Thyroid gland (tissue), 4 donors: ENCODE measurements around the gene RAMP3. TPM values are rescaled to one million over a fixed set of nuclear protein-coding genes. Genes with fewer than 3 reads are reported as not detected.

Experiments used
- DNase-seq, 2 donors: peaks; one replicate each; pipeline ENCODE4 v3.0.0-alpha.2; 2019
- H3K27ac ChIP-seq, 3 donors: fragments of 200-600 bp; sonication (generic); 1 replicate in 2 of 3; 2 replicates in 1 of 3; pipeline ENCODE4 v1.5.1; 2016 to 2019; ENCODE audit warnings: mild to moderate bottlenecking in 1 of 3, moderate library complexity in 1 of 3
- H3K27me3 ChIP-seq: fragments of 200-600 bp; sonication (generic); one replicate; pipeline ENCODE4 v1.5.1; 2019
- H3K36me3 ChIP-seq, 2 donors: fragments of 200-600 bp; sonication (generic); one replicate each; pipeline ENCODE4 v1.5.1; 2016 to 2019
- H3K4me1 ChIP-seq, 2 donors: fragments of 200-600 bp; sonication (generic); one replicate each; pipeline ENCODE4 v1.5.1; 2017 to 2019
- H3K4me3 ChIP-seq, 3 donors: fragments of 200-600 bp; sonication (generic); replicated peaks in 1 of 3; 1 replicate in 2 of 3; 2 replicates in 1 of 3; pipeline ENCODE4 v1.5.1; 2016; ENCODE audit warnings: mild to moderate bottlenecking in 1 of 3
- H3K9me3 ChIP-seq: fragments of 200-600 bp; sonication (generic); one replicate; pipeline ENCODE4 v1.5.1; 2017
- CTCF ChIP-seq, 6 experiments: fragments of 200-600 bp in 3 of 6; fragments of 450-650 bp in 3 of 6; sonication (generic) in 3 of 6; IDR thresholded peaks; one replicate each; pipeline ENCODE4 v1.5.1; 2016 to 2019; ENCODE audit warnings: antibody characterized with exemption in 6 of 6, mild to moderate bottlenecking in 2 of 6, inconsistent platforms in 1 of 6, moderate library complexity in 1 of 6
- POLR2A ChIP-seq, 2 donors: fragments of 450-650 bp; IDR thresholded peaks; one replicate each; pipeline ENCODE4 v1.6.1; 2017; ENCODE audit warnings: antibody characterized with exemption in 2 of 2, mild to moderate bottlenecking in 2 of 2, moderate library complexity in 1 of 2
- WGBS, 2 donors: methylation state at CpG; one replicate each; pipeline ENCODE4 v1.1.5; 2017; 5-methylcytosine and 5-hydroxymethylcytosine counted together
- intact Hi-C: fragments of 100-400 bp; cut with DNase I; formaldehyde crosslinking; loops from one replicate; pipeline ENCODE4 v1.15.1; 2023
- total RNA-seq, 4 donors: library from RNA; depleted of rRNA; stranded (reverse); fragments of >200 nt; gene quantifications; one replicate each; pipeline ENCODE4 v1.2.3, GENCODE V29; 2016

RAMP3 gene
- total RNA-seq, 4 donors from 2014 or later, result 40.1 to 145 (median 73.1) TPM

GRCh38 chr7:45173596-45174327 is 16.2 kb downstream of the RAMP3 start:
- no peaks in the 10 kb centered on the region for H3K9me3 ChIP-seq
- TF ChIP-seq POLR2A (IDR thresholded peaks at IDR 0.05) (no peak), CTCF (IDR thresholded peaks at IDR 0.05) (no peak)
- intact Hi-C loops, result no loop called here
- H3K27me3 ChIP-seq, result no peaks in the 10 kb centered on the region
- 63 to 88% methylated on average over 5 to 6 of the region's 6 CpGs for WGBS, 2 donors
- H3K27ac ChIP-seq, result no peak overlapping the region
- no peaks in the 10 kb centered on the region for H3K4me1 ChIP-seq
- H3K4me3 ChIP-seq, result no peak overlapping the region
- H3K36me3 ChIP-seq, result no peaks in the 10 kb centered on the region
- no peak for DNase-seq

- intact Hi-C loops, result no loop called here
- Histone ChIP-seq H3K9me3 (no peaks in the 10 kb centered on the region), H3K36me3 (no peaks in the 10 kb centered on the region), H3K4me3 (no peak overlapping the region), H3K4me1 (no peaks in the 10 kb centered on the region), H3K27me3 (no peaks in the 10 kb centered on the region), H3K27ac (no peak overlapping the region)
- WGBS, 2 donors, result 86 to 91% methylated on average over 4 of the region's 4 CpGs
- DNase-seq, result no peak
- TF ChIP-seq CTCF (IDR thresholded peaks at IDR 0.05) (no peak), POLR2A (IDR thresholded peaks at IDR 0.05) (no peak)
These were observed 16.7 kb downstream of the RAMP3 start for GRCh38 chr7:45174328-45174610.

- Histone ChIP-seq H3K9me3 (no peaks in the 10 kb centered on the region), H3K27me3 (no peaks in the 10 kb centered on the region), H3K27ac (no peak overlapping the region), H3K4me3 (no peak overlapping the region), H3K36me3 (no peaks in the 10 kb centered on the region), H3K4me1 (no peaks in the 10 kb centered on the region)
- intact Hi-C loops, result no loop called here
- TF ChIP-seq POLR2A (IDR thresholded peaks at IDR 0.05) (no peak), CTCF (IDR thresholded peaks at IDR 0.05) (no peak)
- no peak for DNase-seq
- 83 to 89% methylated on average over 2 to 3 of the region's 4 CpGs for WGBS, 2 donors
These were observed 17.6 kb downstream of the RAMP3 start for GRCh38 chr7:45174966-45175765.

- H3K4me1 ChIP-seq, result no peaks in the 10 kb centered on the region
- H3K36me3 ChIP-seq, result no peaks in the 10 kb centered on the region
- H3K27ac ChIP-seq, result no peak overlapping the region
- no peaks in the 10 kb centered on the region for H3K9me3 ChIP-seq
- no peak for DNase-seq
- no peaks in the 10 kb centered on the region for H3K27me3 ChIP-seq
- TF ChIP-seq CTCF (IDR thresholded peaks at IDR 0.05) (no peak), POLR2A (IDR thresholded peaks at IDR 0.05) (no peak)
- 80 to 85% methylated on average over 5 of the region's 5 CpGs for WGBS, 2 donors
- H3K4me3 ChIP-seq, result no peak overlapping the region
- intact Hi-C loops, result no loop called here
These were observed 18.5 kb downstream of the RAMP3 start for GRCh38 chr7:45176091-45176490.
